HCT116 (cell line): Measurements from ENCODE around the gene NLRP12.

ENCODE experiments used
- CTCF ChIP-seq, 3 experiments: fragments of 200-600 bp in 1 of 3; sonication (generic) in 1 of 3; IDR thresholded peaks in 2 of 3; conservative IDR thresholded peaks in 1 of 3; 2 replicates each; pipeline ENCODE4 v1.5.1; 2012 to 2017; ENCODE audit warnings: low read depth in 2 of 3, low read length in 2 of 3, antibody characterized with exemption in 1 of 3, borderline replicate concordance in 1 of 3, control low read depth in 1 of 3, mild to moderate bottlenecking in 1 of 3, mixed read lengths in 1 of 3, mixed run types in 1 of 3, moderate library complexity in 1 of 3; ENCODE audit not compliant: insufficient read depth in 1 of 3
- ELF1 ChIP-seq: IDR thresholded peaks from 2 replicates; pipeline ENCODE4 v1.6.1; 2012; ENCODE audit warnings: low read depth, borderline replicate concordance
- EZH2 ChIP-seq: fragments of 200-600 bp; sonication (generic); IDR thresholded peaks from 2 replicates; pipeline ENCODE4 v1.6.1; 2017; ENCODE audit warnings: antibody characterized with exemption, mixed run types
- EZH2phosphoT487 ChIP-seq: fragments of 200-600 bp; IDR thresholded peaks from 2 replicates; pipeline ENCODE4 v1.6.1; 2018; ENCODE audit warnings: antibody characterized with exemption, borderline replicate concordance
- MAX ChIP-seq: IDR thresholded peaks from 2 replicates; pipeline ENCODE4 v1.6.1; 2012
- POLR2A ChIP-seq: IDR thresholded peaks from 2 replicates; pipeline ENCODE4 v1.7.0; 2011; ENCODE audit warnings: borderline replicate concordance; ENCODE audit not compliant: insufficient read depth, insufficient read length; ENCODE audit errors: extremely low read depth
- POLR2AphosphoS5 ChIP-seq: IDR thresholded peaks from 2 replicates; pipeline ENCODE4 v1.6.1; 2011; ENCODE audit warnings: mild to moderate bottlenecking, low read depth, low read length, moderate library complexity
- RAD21 ChIP-seq: IDR thresholded peaks from 2 replicates; pipeline ENCODE4 v1.6.1; 2012; ENCODE audit warnings: low read depth, mild to moderate bottlenecking
- REST ChIP-seq: IDR thresholded peaks from 2 replicates; pipeline ENCODE4 v1.6.1; 2012; ENCODE audit warnings: low read depth
- SIN3A ChIP-seq: IDR thresholded peaks from 2 replicates; pipeline ENCODE4 v1.6.1; 2012; ENCODE audit warnings: low read depth
- ZFX ChIP-seq: fragments of 450-650 bp; IDR thresholded peaks from 2 replicates; pipeline ENCODE4 v1.6.1; 2017

DNA sequence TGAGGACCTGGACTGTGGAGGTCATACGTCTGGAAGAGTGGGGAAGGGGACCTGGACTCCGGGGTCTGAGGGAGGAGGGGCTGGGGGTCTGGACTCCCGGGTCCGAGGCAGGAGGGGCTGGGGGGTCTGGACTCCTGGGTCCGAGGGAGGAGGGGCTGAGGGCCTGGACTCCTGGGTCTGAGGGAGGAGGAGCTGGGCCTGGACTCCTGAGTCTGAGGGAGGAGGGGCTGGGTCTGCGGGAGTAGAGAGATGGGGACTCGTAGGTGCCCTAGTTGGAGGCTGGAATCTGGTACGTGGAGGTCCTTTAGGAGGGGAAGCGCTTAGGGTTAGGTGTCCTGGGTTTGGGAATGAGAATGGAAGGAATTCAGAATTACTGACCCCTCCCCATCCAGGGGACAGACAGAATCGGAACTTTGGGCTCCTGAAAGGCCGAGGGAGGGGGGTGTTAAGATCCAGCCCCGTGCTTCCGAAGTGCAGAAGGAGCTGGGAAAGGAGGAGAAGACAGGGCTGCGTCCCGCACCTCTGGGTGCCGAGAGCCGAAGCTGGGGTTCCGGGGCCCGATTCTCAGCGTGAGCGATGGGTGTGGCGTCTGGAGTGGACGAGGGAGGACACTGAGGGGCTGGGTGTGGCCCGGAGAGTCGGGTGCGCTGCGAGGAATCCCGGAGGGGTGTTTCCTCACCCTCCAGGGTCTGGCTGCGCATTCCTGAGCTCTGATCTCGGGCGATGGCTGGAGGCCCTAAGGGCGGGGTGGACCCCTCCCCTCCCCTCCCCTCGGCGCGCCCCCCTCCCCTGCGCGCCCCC is 44.2 kb upstream of the NLRP12 start:
- TF ChIP-seq CTCF (IDR thresholded peaks at IDR 0.05 in 2 of 3, conservative IDR thresholded peaks at IDR 0.05 in 1 of 3; ENCODE audit: borderline replicate concordance in 1 of 3, insufficient read depth in 1 of 3, low read depth in 2 of 3, low read length in 2 of 3) (no peak), POLR2A (no peak), MAX (no peak), POLR2AphosphoS5 (peak; percentile 26), ELF1 (no peak), SIN3A (no peak), EZH2 (no peak), ZFX (no peak), RAD21 (no peak), REST (no peak), EZH2phosphoT487 (no peak)
